Gastrocnemius medialis (tissue), 4 donors: ENCODE results near the gene GDF11. TPM values are rescaled to one million over a fixed set of nuclear protein-coding genes. Genes with fewer than 3 reads are reported as not detected.

Experiments
- ATAC-seq, 2 donors: fragments of 150-250 bp; one replicate each; pipeline ENCODE4 v1.9.1; 2016
- DNase-seq, 2 donors: peaks; one replicate each; pipeline ENCODE4 v3.0.0-alpha.2; 2019
- H3K27ac ChIP-seq, 4 donors: fragments of 200-600 bp; sonication (generic); 1 replicate in 1 of 4; 2 replicates in 3 of 4; pipeline ENCODE4 v1.5.1; 2016 to 2018; ENCODE audit warnings: mild to moderate bottlenecking in 2 of 4, moderate library complexity in 1 of 4
- H3K27me3 ChIP-seq, 3 donors: fragments of 200-600 bp; sonication (generic) in 2 of 3; 1 replicate in 1 of 3; 2 replicates in 2 of 3; pipeline versions ENCODE4 v1.5.1 to v1.6.0; 2016 to 2019; ENCODE audit warnings: mild to moderate bottlenecking in 1 of 3, moderate library complexity in 1 of 3
- H3K36me3 ChIP-seq, 2 donors: fragments of 200-600 bp; sonication (generic) in 1 of 2; one replicate each; pipeline ENCODE4 v1.5.1; 2017 to 2018
- H3K4me1 ChIP-seq, 2 donors: fragments of 200-600 bp; sonication (generic) in 1 of 2; one replicate each; pipeline ENCODE4 v1.5.1; 2016 to 2017; ENCODE audit warnings: mild to moderate bottlenecking in 2 of 2
- H3K4me3 ChIP-seq, 4 donors: fragments of 200-600 bp; sonication (generic) in 3 of 4; 1 replicate in 1 of 4; 2 replicates in 3 of 4; pipeline ENCODE4 v1.5.1; 2016 to 2019; ENCODE audit warnings: mild to moderate bottlenecking in 2 of 4
- H3K9me3 ChIP-seq, 3 donors: fragments of 200-600 bp; sonication (generic) in 2 of 3; 1 replicate in 1 of 3; 2 replicates in 2 of 3; pipeline ENCODE4 v1.5.1; 2016 to 2019
- CTCF ChIP-seq, 5 experiments: fragments of 450-650 bp in 3 of 5; fragments of 200-600 bp in 2 of 5; sonication (generic) in 2 of 5; IDR thresholded peaks in 4 of 5; conservative IDR thresholded peaks in 1 of 5; 1 replicate in 4 of 5; 2 replicates in 1 of 5; pipeline ENCODE4 v1.5.1; 2016 to 2019; ENCODE audit warnings: antibody characterized with exemption in 5 of 5, mild to moderate bottlenecking in 3 of 5, moderate library complexity in 3 of 5
- POLR2A ChIP-seq, 2 donors: fragments of 450-650 bp; IDR thresholded peaks; one replicate each; pipeline ENCODE4 v1.6.1; 2017; ENCODE audit warnings: antibody characterized with exemption in 2 of 2, mild to moderate bottlenecking in 2 of 2, moderate library complexity in 2 of 2
- in situ Hi-C, 4 donors: fragments of 200-750 bp; cut with MboI; loops; one replicate each; pipeline versions ENCODE4 v1.15.0 to v1.8.0; 2017; ENCODE audit warnings: low sequenced_read_pairs in 4 of 4
- intact Hi-C: fragments of 100-400 bp; cut with DNase I; formaldehyde crosslinking; loops from one replicate; pipeline ENCODE4 v1.15.1; 2023; ENCODE audit warnings: low total_unique reads
- total RNA-seq, 4 donors: library from RNA; depleted of rRNA; stranded (reverse); fragments of >200 nt; gene quantifications; one replicate each; pipeline versions ENCODE4 v1.1.0 to v1.2.3, GENCODE V29; 2016

The GDF11 gene
- total RNA-seq, 4 donors from 2014 or later, result 0.17 to 4.4 (median 1.1) TPM

GRCh38 chr12:55707841-55708694 is 34.9 kb upstream of the GDF11 start, which contains the start of gene ITGA7:
Gene ITGA7, minus strand, starts transcription at chr12:55707904. Its CDS starts 222 bp downstream, at chr12:55707682.
- DNase-seq (peak; percentile 64 to 78), ATAC-seq (peak in 1 of 2 donors; percentile 8)
- H3K27me3 ChIP-seq, result no peaks in the 10 kb centered on the region
- TF ChIP-seq POLR2A (IDR thresholded peaks at IDR 0.05) (peak; percentile 32 to 40), CTCF (IDR thresholded peaks at IDR 0.05 in 4 of 5, conservative IDR thresholded peaks at IDR 0.05 in 1 of 5) (no peak)
- intact Hi-C loops, result loop anchor here (10.0 kb wide), 1 partner anchor 1423 kb away; the partner anchor contains the start of genes CBX5 and HNRNPA1
- H3K9me3 ChIP-seq, result no peaks in the 10 kb centered on the region
- H3K27ac ChIP-seq, result peak within 1 kb of the TSS; percentile 87 to 96 (median 92)
- peaks cover 73 to 83% of the 10 kb centered on the region in 2 donors for H3K4me1 ChIP-seq
- H3K4me3 ChIP-seq, result peak within 1 kb of the TSS; percentile 59 to 79 (median 68)
- in situ Hi-C loops, result loop anchor here in 1 of 4 donors (25.0 kb wide), 1 partner anchor 1721 kb away; the partner anchor contains the start of gene HOXC10
- H3K36me3 ChIP-seq, result no peaks in the 10 kb centered on the region

- H3K9me3 ChIP-seq, result no peaks in the 10 kb centered on the region
- DNase-seq, result peak in 1 of 2 donors; percentile 57
- peaks cover 69 to 84% of the 10 kb centered on the region in 2 donors for H3K4me1 ChIP-seq
- intact Hi-C loops (loop anchor here (10.0 kb wide), 1 partner anchor 1424 kb away; the partner anchor contains the start of genes CBX5 and HNRNPA1), in situ Hi-C loops (loop anchor here in 1 of 4 donors (25.0 kb wide), 1 partner anchor 1721 kb away; the partner anchor contains the start of gene HOXC10)
- H3K36me3 ChIP-seq, result no peaks in the 10 kb centered on the region
- H3K27me3 ChIP-seq, result no peaks in the 10 kb centered on the region
- no peak for ATAC-seq
- peak overlapping the region; percentile 87 to 96 (median 92) for H3K27ac ChIP-seq
- H3K4me3 ChIP-seq, result peak overlapping the region; percentile 59 to 79 (median 68)
- TF ChIP-seq POLR2A (IDR thresholded peaks at IDR 0.05) (peak in 1 of 2 donors; percentile 16), CTCF (IDR thresholded peaks at IDR 0.05 in 4 of 5, conservative IDR thresholded peaks at IDR 0.05 in 1 of 5) (no peak)
These were observed 34.2 kb upstream of the GDF11 start for GRCh38 chr12:55708695-55709233.

GRCh38 chr12:55711786-55712553 is 31.0 kb upstream of the GDF11 start:
- ATAC-seq (no peak), DNase-seq (peak in 1 of 2 donors; percentile 58)
- H3K4me3 ChIP-seq, result peak overlapping the region in 3 of 4 donors; percentile 6 to 70 (median 67)

More at GRCh38 chr12:55711786-55712553, 31.0 kb upstream of the GDF11 start:
- Histone ChIP-seq H3K27ac (peak overlapping the region; percentile 87 to 96 (median 92)), H3K9me3 (no peaks in the 10 kb centered on the region), H3K4me1 (peaks cover 69 to 78% of the 10 kb centered on the region in 2 donors), H3K36me3 (no peaks in the 10 kb centered on the region), H3K27me3 (no peaks in the 10 kb centered on the region)
- intact Hi-C loops (loop anchor here (10.0 kb wide), 1 partner anchor 553 kb away; the partner anchor contains the start of gene COQ10A), in situ Hi-C loops (loop anchor here in 1 of 4 donors (25.0 kb wide), 1 partner anchor 1725 kb away; the partner anchor contains the start of gene HOXC10)
- TF ChIP-seq CTCF (IDR thresholded peaks at IDR 0.05 in 4 of 5, conservative IDR thresholded peaks at IDR 0.05 in 1 of 5) (no peak), POLR2A (IDR thresholded peaks at IDR 0.05) (no peak)
